Epithelial cell of prostate (primary cell): ENCODE data around the gene ANAPC2.

Experiments used
- DNase-seq: peaks from one replicate; pipeline ENCODE4 v3.0.0-alpha.2; 2011; ENCODE audit warnings: low read depth, low spot score
- H3K27ac ChIP-seq: fragments of 450-650 bp; 2 replicates; pipeline ENCODE4 v1.5.1; 2017; ENCODE audit warnings: mild to moderate bottlenecking

ANAPC2 gene

DNA sequence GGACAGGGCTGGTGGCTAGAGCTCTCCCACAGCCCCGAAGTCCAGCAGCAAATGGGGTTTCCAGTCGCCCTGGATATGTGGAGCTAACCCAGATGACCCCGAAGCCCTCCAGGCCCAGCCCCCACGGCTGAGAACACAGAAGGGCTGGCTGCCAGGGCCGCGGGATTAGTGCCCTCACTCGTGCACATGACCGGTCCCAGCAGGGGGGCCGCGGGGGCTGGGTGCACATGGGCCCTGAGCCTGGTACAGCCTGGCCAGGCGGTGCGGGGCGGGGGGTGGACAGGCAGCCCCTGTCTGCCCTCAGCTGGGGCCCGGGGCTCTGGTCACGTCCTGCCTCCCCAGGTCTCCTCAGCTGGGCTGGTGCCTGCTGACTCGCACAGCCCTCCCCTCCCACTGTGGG, 6.0 kb upstream of the ANAPC2 start:
- H3K27ac ChIP-seq: no peak overlapping the region
- no peak for DNase-seq

DNA sequence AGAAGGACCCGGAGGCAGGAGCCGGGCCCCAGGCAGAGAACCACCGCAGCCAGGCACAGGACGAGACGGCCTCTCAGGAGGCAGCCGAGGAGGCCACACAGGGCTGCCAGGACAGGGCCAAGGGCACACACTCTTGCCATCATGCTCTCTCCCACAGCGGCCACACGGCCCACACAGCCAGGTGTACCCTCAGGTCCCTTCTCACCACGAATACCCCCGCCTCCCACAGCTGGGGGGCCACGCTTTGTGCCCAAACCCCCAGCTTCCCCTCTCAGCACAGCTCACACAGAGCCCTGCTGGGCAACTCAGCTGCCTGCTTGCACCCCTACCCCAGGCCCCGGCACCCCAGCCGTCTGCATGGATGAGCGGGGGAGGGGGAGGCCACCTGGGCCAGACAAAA, 5.4 kb upstream of the ANAPC2 start:
- no peak for DNase-seq
- no peak overlapping the region for H3K27ac ChIP-seq

GRCh38 chr9:137192859-137193258, 4.5 kb upstream of the ANAPC2 start:
- H3K27ac ChIP-seq: no peak overlapping the region
- DNase-seq: no peak

GRCh38 chr9:137192448-137192780, 4.1 kb upstream of the ANAPC2 start:
- no peak overlapping the region for H3K27ac ChIP-seq
- DNase-seq: no peak

DNA sequence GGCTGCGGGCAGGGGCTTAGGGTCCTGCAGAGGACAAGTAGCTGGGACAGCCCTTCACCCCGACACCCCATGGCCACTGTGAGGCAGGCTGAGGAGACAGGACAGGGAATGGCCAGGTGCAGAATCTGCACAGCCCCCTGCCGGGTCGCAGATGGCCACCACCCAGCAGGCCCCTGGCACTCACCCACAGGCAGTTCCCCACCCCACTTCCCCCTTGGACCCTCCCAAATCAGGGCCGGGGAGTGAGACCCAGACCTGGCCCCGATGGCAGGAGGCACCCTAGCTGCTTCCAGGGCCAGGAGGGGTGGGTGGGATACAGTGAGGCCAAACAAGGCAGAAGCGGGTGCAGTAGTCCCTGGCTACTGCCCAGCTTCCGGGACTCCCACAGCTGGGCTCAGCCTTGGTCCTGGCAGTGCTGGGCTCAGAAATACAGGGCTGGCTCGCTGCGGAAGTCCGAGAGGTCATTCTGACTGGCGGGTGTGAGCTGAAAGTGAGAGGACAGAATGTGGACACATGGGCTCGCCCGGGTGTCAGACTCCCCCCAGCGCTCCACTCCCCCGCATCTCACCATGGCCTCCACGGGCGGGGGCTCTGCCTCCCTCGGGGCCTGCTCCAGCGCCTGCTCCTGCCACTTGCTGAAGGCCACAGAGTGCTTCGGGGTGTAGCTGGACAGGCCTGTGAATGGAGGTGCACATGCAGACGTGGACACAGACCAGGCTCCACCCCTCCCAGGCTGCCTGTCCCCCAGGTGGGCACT, 3.5 kb upstream of the ANAPC2 start:
- no peak for DNase-seq
- no peak overlapping the region for H3K27ac ChIP-seq

- no peak overlapping the region for H3K27ac ChIP-seq
- no peak for DNase-seq
Observed at GRCh38 chr9:137191245-137191644, 2.9 kb upstream of the ANAPC2 start.

GRCh38 chr9:137190315-137190856, 2.0 kb upstream of the ANAPC2 start:
- H3K27ac ChIP-seq: no peak overlapping the region
- no peak for DNase-seq

DNA sequence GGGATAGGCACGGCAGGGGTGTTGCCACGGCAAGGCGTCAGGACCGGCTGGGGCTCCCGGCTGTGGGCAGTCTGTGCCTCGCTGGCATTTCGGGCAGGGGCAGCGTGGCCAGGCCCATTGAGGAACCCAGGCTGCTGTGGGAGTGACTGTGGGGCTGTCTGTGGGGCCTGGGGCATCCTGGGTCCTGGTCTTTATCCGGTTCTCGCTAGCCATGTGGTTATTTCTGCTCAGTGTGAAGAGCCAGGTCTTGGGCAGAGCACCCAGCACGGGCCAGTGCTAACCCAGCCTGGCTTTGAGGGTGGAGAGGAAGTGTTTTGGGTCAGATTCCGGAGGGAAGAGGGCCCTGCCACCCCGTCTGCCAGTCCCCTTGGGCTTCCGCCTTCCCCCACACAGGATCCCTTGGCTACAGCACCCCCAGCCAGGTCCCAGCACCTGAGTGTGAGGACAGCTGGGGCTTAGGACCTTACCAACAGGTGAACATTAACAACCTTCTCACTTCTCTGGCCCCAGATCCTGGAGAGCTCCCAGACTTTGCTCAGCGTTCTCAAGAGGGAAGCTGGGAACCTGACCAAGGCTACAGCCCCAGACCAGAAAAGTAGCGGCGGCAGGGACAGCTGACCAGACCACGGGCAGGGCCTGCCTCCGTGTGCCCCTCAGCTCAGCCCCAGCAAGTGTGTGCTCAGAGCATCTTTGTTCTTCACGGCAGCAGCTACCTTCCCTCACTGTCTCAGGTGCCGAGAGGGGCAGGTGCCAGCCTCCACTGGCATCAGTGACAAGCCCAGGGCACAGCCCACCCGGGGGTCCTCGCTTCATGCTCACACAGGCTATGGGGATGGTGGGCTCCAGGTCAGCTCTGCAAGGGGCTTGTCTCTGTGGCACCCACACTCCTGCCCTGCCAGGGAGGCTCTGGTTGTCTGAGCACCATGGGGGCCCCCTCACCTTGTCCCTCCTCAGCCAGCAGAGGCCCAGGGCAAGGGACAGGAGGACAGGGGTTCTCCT, 1.2 kb upstream of the ANAPC2 start:
- H3K27ac ChIP-seq: peak overlapping the region; percentile 96
- no peak for DNase-seq

- peak overlapping the region; percentile 96 for H3K27ac ChIP-seq
- DNase-seq: no peak
Observed at GRCh38 chr9:137188086-137188489, 272 bp downstream of the ANAPC2 start.

GRCh38 chr9:137187386-137187785, 974 bp downstream of the ANAPC2 start:
- H3K27ac ChIP-seq: no peak overlapping the region
- no peak for DNase-seq

GRCh38 chr9:137186385-137186784, 2.0 kb downstream of the ANAPC2 start:
- H3K27ac ChIP-seq: no peak overlapping the region
- no peak for DNase-seq

DNA sequence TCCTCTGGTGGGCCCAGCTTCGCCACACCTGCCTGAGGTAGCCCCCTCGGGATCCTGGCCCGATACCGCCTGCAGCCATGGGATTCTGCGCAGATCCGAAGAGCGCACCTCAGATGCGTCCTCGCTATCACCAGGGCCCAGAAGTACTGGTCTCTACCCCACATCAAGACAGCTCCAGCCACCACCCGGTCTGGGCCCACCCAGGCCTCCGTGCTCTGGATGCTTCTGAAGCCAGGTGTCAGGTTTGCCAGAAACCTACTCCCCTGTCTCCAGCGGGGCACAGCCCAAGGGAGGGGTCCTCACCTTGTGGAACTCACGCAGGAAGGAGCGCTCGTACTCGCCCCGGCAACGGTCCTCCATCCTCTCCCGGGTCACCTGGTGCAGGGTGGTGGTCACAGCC, 2.4 kb downstream of the ANAPC2 start:
- no peak for DNase-seq
- no peak overlapping the region for H3K27ac ChIP-seq

DNA sequence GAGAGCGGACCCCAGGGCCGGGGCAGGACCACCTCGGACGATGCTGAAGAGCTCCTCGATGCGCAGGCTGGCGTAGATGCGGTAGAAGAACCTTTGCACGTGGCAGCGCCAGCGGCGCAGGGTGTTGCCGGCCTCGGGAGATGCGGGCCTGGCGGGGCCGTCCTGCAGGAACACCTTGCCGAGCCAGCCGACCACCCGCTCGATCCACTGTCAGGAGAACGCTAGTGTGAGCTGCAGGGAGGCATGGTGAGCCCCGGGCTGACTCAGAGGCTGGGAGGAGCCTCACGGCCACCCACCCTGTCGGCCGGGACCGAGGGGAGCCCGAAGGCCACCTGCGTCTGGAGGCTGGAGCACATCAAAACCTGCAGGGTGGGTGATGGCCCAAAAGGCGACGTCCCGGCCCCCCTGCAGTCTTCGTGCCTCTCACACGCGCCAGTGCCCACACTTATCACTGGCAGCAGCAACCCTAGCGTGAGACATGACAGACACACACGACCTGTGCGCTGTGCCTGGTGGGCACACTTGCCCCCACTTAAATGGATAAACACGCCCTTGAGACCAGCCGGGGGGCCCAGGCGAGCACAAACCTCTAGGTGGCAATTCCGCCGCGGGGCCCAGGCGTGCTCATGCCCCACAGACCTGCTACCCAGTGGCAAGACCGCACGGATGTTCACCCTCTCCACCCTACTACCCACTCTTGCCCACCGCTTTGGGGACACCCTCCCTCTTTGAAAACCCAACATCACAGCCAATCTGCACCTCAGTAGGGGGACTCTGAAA, 3.3 kb downstream of the ANAPC2 start:
- DNase-seq: no peak
- H3K27ac ChIP-seq: no peak overlapping the region

DNA sequence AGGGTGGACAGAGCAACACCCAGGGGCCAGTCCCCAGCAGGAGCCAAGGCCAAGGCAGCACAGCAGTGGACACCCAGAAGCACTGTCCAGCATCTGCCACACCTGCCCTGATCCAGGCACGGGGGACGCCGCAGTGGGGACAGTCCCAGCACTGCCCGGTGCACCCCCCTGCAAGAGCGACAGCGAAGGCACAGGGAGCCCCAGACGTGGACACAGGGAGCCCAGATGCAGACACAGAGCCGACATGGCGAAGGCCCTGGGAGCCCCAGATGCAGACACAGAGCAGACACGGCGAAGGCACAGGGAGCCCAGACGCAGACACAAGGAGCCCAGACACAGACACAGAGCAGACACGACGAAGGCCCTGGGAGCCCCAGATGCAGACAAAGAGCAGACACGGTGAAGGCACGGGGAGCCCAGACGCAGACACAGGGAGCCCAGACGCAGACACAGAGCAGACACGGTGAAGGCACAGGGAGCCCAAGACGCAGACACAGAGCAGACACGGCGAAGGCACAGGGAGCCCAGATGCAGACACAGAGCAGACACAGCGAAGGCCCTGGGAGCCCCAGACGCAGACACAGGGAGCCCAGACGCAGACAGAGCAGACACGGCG, 4.3 kb downstream of the ANAPC2 start:
- no peak overlapping the region for H3K27ac ChIP-seq
- DNase-seq: no peak

DNA sequence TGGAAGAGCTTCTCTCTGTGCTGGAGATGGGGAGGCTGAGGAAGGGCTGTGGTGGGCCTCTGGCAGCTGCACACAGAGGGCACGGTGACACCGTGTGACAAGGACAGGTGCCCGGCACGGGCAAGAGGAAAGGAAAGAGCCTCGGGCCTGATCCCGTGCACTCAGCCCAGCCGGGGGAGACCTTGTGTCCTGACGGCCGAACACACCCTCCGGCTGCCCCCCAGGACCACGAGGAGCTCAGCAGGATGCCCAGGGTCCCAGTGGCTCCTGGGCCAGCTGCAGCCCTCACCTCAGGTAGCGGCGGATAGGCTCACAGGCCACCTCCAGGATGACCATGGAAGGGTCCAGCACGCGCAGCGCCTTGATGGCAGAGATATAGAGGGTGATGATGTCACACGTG, 5.5 kb downstream of the ANAPC2 start:
- no peak for DNase-seq
- H3K27ac ChIP-seq: no peak overlapping the region

- H3K27ac ChIP-seq: no peak overlapping the region
- no peak for DNase-seq
Observed at GRCh38 chr9:137181680-137182079, 6.7 kb downstream of the ANAPC2 start.

DNA sequence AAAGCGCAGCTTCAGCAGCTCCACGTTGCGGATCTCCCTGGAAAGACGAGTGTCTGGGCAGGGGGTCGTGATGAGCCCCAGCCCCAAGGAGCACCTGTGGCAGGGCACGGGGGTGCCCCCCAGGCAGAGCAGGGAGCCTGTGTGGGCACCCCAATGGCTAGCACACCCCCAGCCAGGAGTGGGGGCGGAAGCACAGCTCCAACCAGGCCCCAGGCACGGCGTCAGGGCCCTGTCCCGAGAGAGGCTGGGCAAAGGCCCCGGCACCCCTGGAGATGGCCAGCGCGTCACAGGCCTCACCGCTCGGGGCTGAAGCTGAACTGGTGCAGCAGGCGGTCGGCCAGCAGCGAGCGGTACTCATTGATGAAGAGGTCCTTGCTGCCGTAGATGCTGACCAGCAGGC, 7.9 kb downstream of the ANAPC2 start:
- DNase-seq: no peak
- no peak overlapping the region for H3K27ac ChIP-seq

DNA sequence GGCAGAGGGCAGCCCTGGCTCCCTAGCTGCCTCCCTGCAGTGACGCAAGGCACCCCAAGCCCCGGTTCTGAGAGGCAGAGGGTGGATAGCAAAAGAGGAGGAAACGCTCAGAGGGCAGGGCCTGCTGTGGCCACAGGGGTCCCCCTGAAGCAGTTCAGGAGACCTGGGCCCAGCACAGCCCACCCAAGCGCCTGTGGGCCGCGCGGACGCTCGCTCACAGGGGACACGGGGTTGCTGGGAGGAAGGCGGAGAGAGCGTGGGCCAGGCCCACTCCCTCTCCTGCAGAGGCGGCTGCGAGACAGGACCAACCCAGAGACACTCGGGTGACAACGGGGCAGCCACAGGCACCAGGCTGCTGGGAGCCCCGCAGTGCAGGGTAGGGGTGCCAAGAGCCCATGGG, 8.6 kb downstream of the ANAPC2 start:
- DNase-seq: no peak
- H3K27ac ChIP-seq: no peak overlapping the region

- no peak overlapping the region for H3K27ac ChIP-seq
- no peak for DNase-seq
Observed at GRCh38 chr9:137178939-137179630, 9.3 kb downstream of the ANAPC2 start.
